GM23338 (cell line): ENCODE measurements around the gene THAP8.

Source experiments
- CREB1 ChIP-seq: fragments of 250-450 bp; sonication (Bioruptor Pico); IDR thresholded peaks from 2 replicates; pipeline ENCODE4 v1.5.0; 2020; ENCODE audit warnings: low read depth, mild to moderate bottlenecking, moderate library complexity
- CTCF ChIP-seq, 2 experiments: fragments of 200-600 bp in 1 of 2; sonication (generic) in 1 of 2; conservative IDR thresholded peaks; 2 replicates each; pipeline versions ENCODE4 v1.5.1 to v1.6.1; 2016 to 2017; ENCODE audit warnings: antibody characterized with exemption in 2 of 2, low read depth in 2 of 2, mild to moderate bottlenecking in 2 of 2, moderate library complexity in 1 of 2
- ETS1 ChIP-seq: IDR thresholded peaks from 2 replicates; pipeline ENCODE4 v1.6.1; 2016; ENCODE audit warnings: antibody characterized with exemption
- EZH2 ChIP-seq: fragments of 200-600 bp; sonication (generic); IDR thresholded peaks from one replicate; pipeline ENCODE4 v1.8.0; 2017; ENCODE audit warnings: antibody characterized with exemption, mild to moderate bottlenecking, low read depth; ENCODE audit not compliant: unreplicated experiment
- EZH2phosphoT487 ChIP-seq: fragments of 200-600 bp; sonication (generic); IDR thresholded peaks from one replicate; pipeline ENCODE4 v1.8.1; 2018; ENCODE audit warnings: antibody characterized with exemption; ENCODE audit not compliant: unreplicated experiment
- JUNB ChIP-seq: IDR thresholded peaks from one replicate; pipeline ENCODE4 v1.6.1; 2016; ENCODE audit warnings: antibody characterized with exemption; ENCODE audit not compliant: unreplicated experiment
- NANOG ChIP-seq: IDR thresholded peaks from 2 replicates; pipeline ENCODE4 v1.6.1; 2016; ENCODE audit warnings: antibody characterized with exemption, borderline replicate concordance
- POLR2AphosphoS5 ChIP-seq: IDR thresholded peaks from 2 replicates; pipeline ENCODE4 v1.6.1; 2016; ENCODE audit warnings: antibody characterized with exemption, low read depth
- STAT1 ChIP-seq: IDR thresholded peaks from one replicate; pipeline ENCODE4 v1.6.1; 2016; ENCODE audit warnings: antibody characterized with exemption; ENCODE audit not compliant: unreplicated experiment

GRCh38 chr19:36058481-36059179 lies 4.5 kb upstream of the THAP8 start:
- TF ChIP-seq CTCF (conservative IDR thresholded peaks at IDR 0.05; ENCODE audit: low read depth in 2 of 2) (no peak), EZH2 (no peak), NANOG (no peak), CREB1 (CRISPR knock-in tag) (no peak), POLR2AphosphoS5 (no peak), STAT1 (no peak), ETS1 (no peak), EZH2phosphoT487 (no peak), JUNB (no peak)
